Keratinocyte (primary cell): ENCODE measurements around the gene TMIGD2.

Experiments used
- CTCF ChIP-seq, 3 experiments: IDR thresholded peaks in 1 of 3; conservative IDR thresholded peaks in 1 of 3; optimal IDR thresholded peaks in 1 of 3; 2 replicates in 2 of 3; 3 replicates in 1 of 3; pipeline versions ENCODE3 to v1.5.1; 2011; ENCODE audit warnings: low read length in 3 of 3, mild to moderate bottlenecking in 3 of 3, moderate library complexity in 2 of 3, control low read depth in 1 of 3, inconsistent platforms in 1 of 3; ENCODE audit not compliant: insufficient read depth in 2 of 3; ENCODE audit errors: extremely low read depth in 1 of 3
- EZH2 ChIP-seq: IDR thresholded peaks from one replicate; pipeline ENCODE4 v1.6.1; 2012; ENCODE audit warnings: inconsistent platforms, mild to moderate bottlenecking, low read length, moderate library complexity

GRCh38 chr19:4313847-4314490, 11.8 kb upstream of the TMIGD2 start:
- no peak for TF ChIP-seq EZH2
- TF ChIP-seq CTCF (optimal IDR thresholded peaks at IDR 0.05 in 1 of 3, IDR thresholded peaks at IDR 0.05 in 1 of 3, conservative IDR thresholded peaks at IDR 0.05 in 1 of 3; ENCODE audit: extremely low read depth in 1 of 3, insufficient read depth in 2 of 3, low read length in 3 of 3) = no peak
